Endodermal cell (in vitro differentiated cells): Measurements from ENCODE around the gene CD33. TPM values are rescaled to one million over a fixed set of nuclear protein-coding genes. Genes with fewer than 3 reads are reported as not detected.

Experiments
- DNase-seq: peaks from one replicate; pipeline ENCODE4 v3.0.0-alpha.2; 2017
- H3K27ac ChIP-seq: 2 replicates; pipeline ENCODE4 v1.5.1; 2013; ENCODE audit warnings: mild to moderate bottlenecking, low read depth, low read length, moderate library complexity
- H3K27me3 ChIP-seq: 2 replicates; pipeline ENCODE4 v1.6.1; 2013; ENCODE audit warnings: mild to moderate bottlenecking, low read length, moderate library complexity; ENCODE audit not compliant: insufficient read depth, control insufficient read depth, poor library complexity, severe bottlenecking
- H3K36me3 ChIP-seq: 2 replicates; pipeline ENCODE4 v1.7.0; 2013; ENCODE audit warnings: mild to moderate bottlenecking, low read length, moderate library complexity; ENCODE audit not compliant: control insufficient read depth, insufficient read depth
- H3K4me1 ChIP-seq: one replicate; pipeline ENCODE4 v1.7.0; 2013; ENCODE audit warnings: low read length; ENCODE audit not compliant: control insufficient read depth, insufficient read depth
- H3K4me3 ChIP-seq: 2 replicates; pipeline ENCODE4 v1.5.1; 2013; ENCODE audit warnings: mild to moderate bottlenecking, low read length, moderate library complexity
- H3K9ac ChIP-seq: 2 replicates; pipeline ENCODE4 v1.6.1; 2013; ENCODE audit warnings: mild to moderate bottlenecking, low read length, moderate library complexity; ENCODE audit not compliant: poor library complexity, severe bottlenecking; ENCODE audit errors: extremely low read depth
- H3K9me3 ChIP-seq: 2 replicates; pipeline ENCODE4 v1.6.1; 2013; ENCODE audit warnings: mild to moderate bottlenecking, low read length, moderate library complexity; ENCODE audit not compliant: control insufficient read depth
- H3K27ac Mint-ChIP-seq: 2 replicates; pipeline ENCODE4 v1.8.0; 2020; ENCODE audit warnings: mixed read lengths
- H3K27me3 Mint-ChIP-seq: 2 replicates; pipeline ENCODE4 v1.8.0; 2021; ENCODE audit warnings: mild to moderate bottlenecking, mixed read lengths; ENCODE audit not compliant: insufficient read depth
- H3K36me3 Mint-ChIP-seq: 2 replicates; pipeline ENCODE4 v1.8.0; 2020; ENCODE audit warnings: low read depth, mixed read lengths
- H3K4me1 Mint-ChIP-seq: 2 replicates; pipeline ENCODE4 v1.8.0; 2020; ENCODE audit warnings: mixed read lengths
- H3K4me3 Mint-ChIP-seq: 2 replicates; pipeline ENCODE4 v1.8.0; 2020; ENCODE audit warnings: mild to moderate bottlenecking, moderate library complexity, mixed read lengths
- H3K9me3 Mint-ChIP-seq: 2 replicates; pipeline ENCODE4 v1.8.0; 2020; ENCODE audit warnings: mild to moderate bottlenecking, mixed read lengths
- WGBS, 2 experiments: methylation state at CpG; one replicate each; pipeline versions ENCODE4 v1.1.5 to v1.1.7; 2013; ENCODE audit warnings: missing lambda C conversion rate in 2 of 2, mixed read lengths in 1 of 2; ENCODE audit not compliant: insufficient coverage in 1 of 2, insufficient read length in 1 of 2; 5-methylcytosine and 5-hydroxymethylcytosine counted together
- microRNA-seq: library from miRNA; unstranded; fragments of <30 nt; microRNA quantifications from one replicate; pipeline ENCODE4 v1.2.0, GENCODE V29; 2020; ENCODE audit warnings: borderline microRNAs expressed
- total RNA-seq, 2 donors: library from RNA; stranded (reverse); fragmentation: NEBNext Ultra II Directional in 1 of 2; extraction: Animal tissue kit (Norgen Biotek cat#: 25700) in 1 of 2; gene quantifications; 2 replicates in 1 of 2; 3 replicates in 1 of 2; pipeline ENCODE4 v1.2.1, GENCODE V29; 2021
- TF ChIP-seq, protein P1 (sequence below): fragments of 200-600 bp; sonication (generic); conservative IDR thresholded peaks from 2 replicates; pipeline ENCODE4 v1.5.0; 2021; ENCODE audit warnings: antibody characterized with exemption, mild to moderate bottlenecking

CD33 gene
- total RNA-seq, 2 donors from 2014 or later, result not detected

DNA sequence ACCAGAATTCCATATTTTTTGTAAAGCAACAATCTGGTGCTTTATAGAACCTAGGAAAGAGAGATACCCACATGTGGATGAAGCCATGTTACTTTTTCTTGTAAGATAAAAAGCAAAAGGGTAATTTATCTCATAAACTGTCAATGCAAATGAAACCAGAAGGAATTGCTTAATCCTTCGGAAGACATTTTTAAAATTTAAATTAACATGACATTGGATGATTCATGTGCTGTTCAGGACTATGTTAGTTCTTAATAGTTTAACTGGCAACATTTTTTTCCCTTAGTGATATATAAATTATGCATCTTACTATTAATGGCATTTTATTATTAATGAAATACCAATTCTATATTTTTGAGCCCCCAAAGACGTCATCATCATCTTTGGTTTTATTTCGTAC lies 60.8 kb downstream of the CD33 start:
- H3K36me3 Mint-ChIP-seq, result no peaks in the 10 kb centered on the region
- H3K4me3 Mint-ChIP-seq, result no peak overlapping the region
- TF ChIP-seq, protein P1, sequence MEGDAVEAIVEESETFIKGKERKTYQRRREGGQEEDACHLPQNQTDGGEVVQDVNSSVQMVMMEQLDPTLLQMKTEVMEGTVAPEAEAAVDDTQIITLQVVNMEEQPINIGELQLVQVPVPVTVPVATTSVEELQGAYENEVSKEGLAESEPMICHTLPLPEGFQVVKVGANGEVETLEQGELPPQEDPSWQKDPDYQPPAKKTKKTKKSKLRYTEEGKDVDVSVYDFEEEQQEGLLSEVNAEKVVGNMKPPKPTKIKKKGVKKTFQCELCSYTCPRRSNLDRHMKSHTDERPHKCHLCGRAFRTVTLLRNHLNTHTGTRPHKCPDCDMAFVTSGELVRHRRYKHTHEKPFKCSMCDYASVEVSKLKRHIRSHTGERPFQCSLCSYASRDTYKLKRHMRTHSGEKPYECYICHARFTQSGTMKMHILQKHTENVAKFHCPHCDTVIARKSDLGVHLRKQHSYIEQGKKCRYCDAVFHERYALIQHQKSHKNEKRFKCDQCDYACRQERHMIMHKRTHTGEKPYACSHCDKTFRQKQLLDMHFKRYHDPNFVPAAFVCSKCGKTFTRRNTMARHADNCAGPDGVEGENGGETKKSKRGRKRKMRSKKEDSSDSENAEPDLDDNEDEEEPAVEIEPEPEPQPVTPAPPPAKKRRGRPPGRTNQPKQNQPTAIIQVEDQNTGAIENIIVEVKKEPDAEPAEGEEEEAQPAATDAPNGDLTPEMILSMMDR, result no peak
- Histone ChIP-seq H3K4me3 (no peak overlapping the region), H3K27me3 (no peaks in the 10 kb centered on the region), H3K36me3 (no peaks in the 10 kb centered on the region), H3K9ac (no peak overlapping the region), H3K27ac (no peak overlapping the region), H3K9me3 (no peaks in the 10 kb centered on the region), H3K4me1 (no peaks in the 10 kb centered on the region)
- no peaks in the 10 kb centered on the region for H3K4me1 Mint-ChIP-seq
- H3K27me3 Mint-ChIP-seq, result peaks cover 19% of the 10 kb centered on the region
- no peak for DNase-seq
- H3K9me3 Mint-ChIP-seq, result peaks cover 8% of the 10 kb centered on the region
- no peak overlapping the region for H3K27ac Mint-ChIP-seq
- 91 to 100% methylated on average over 3 of the region's 3 CpGs for WGBS, 2 experiments

Small RNA genes lying within 50 kb of the gene (microRNA-seq; reads per million reads assigned to microRNA genes)
- gene MIR8074, result not detected

Other genes with a start within 250 kb of the CD33 start
- not detected for gene KLK7, start 241.2 kb upstream of the CD33 start, total RNA-seq
- gene KLK8, start 223.5 kb upstream of the CD33 start, total RNA-seq, result 1 to 10 TPM in 1 of 2 donors, not detected in 1; 1.1 TPM
- under 1 TPM; 0.46 to 0.91 TPM for gene KLK10, start 205.4 kb upstream of the CD33 start, total RNA-seq
- gene KLK11, start 198.5 kb upstream of the CD33 start, total RNA-seq, result 1 to 10 TPM in 1 of 2 donors, under 1 TPM in 1; 0.29 to 2.5 TPM
- gene KLK12, start 190.1 kb upstream of the CD33 start, total RNA-seq, result not detected
- gene KLK13, start 160.0 kb upstream of the CD33 start, total RNA-seq, result 1 to 10 TPM in 1 of 2 donors, under 1 TPM in 1; 0.42 to 3.4 TPM
- under 1 TPM; 0.55 to 0.71 TPM for gene KLK14, start 142.2 kb upstream of the CD33 start, total RNA-seq
- 1 to 10 TPM; 5.1 to 5.7 TPM for gene CTU1, start 116.7 kb upstream of the CD33 start, total RNA-seq
- not detected for gene SIGLEC9, start 100.2 kb upstream of the CD33 start, total RNA-seq
- gene SIGLEC7, start 82.8 kb upstream of the CD33 start, total RNA-seq, result not detected
- not detected for gene SIGLECL1, start 26.0 kb downstream of the CD33 start, total RNA-seq
- gene IGLON5, start 86.6 kb downstream of the CD33 start, total RNA-seq, result 10 to 100 TPM; 42.7 to 49.4 TPM
- gene VSIG10L, start 117.1 kb downstream of the CD33 start, total RNA-seq, result 10 to 100 TPM in 1 of 2 donors, 1 to 10 TPM in 1; 6.4 to 11.5 TPM
- gene ETFB, start 141.3 kb downstream of the CD33 start, total RNA-seq, result 10 to 100 TPM; 54.3 to 77.3 TPM
- 1 to 10 TPM; 1.3 to 2.5 TPM for gene CLDND2, start 143.9 kb downstream of the CD33 start, total RNA-seq
- not detected for gene NKG7, start 147.6 kb downstream of the CD33 start, total RNA-seq
- not detected for gene LIM2, start 162.9 kb downstream of the CD33 start, total RNA-seq
- 1 to 10 TPM; 1.4 to 1.8 TPM for gene C19orf84, start 165.5 kb downstream of the CD33 start, total RNA-seq
- gene SIGLEC10, start 192.6 kb downstream of the CD33 start, total RNA-seq, result not detected
- not detected for gene SIGLEC8, start 233.4 kb downstream of the CD33 start, total RNA-seq